Measurements from ENCODE around the gene FBXO15.

FBXO15 gene

GRCh38 chr18:74084184-74084855, 63.3 kb downstream of the FBXO15 start:
- in situ Hi-C loops (cut with MboI; ENCODE audit: low pct_unique_long_range_greater_than_20kb, low sequenced_read_pairs, unreplicated experiment): no loop called here
- DNase-seq (ENCODE audit: low spot score): no peak
- no peak for TF ChIP-seq CTCF (IDR thresholded peaks at IDR 0.05; ENCODE audit: extremely low read depth, insufficient read depth, missing control alignments)

- in situ Hi-C loops (cut with MboI; ENCODE audit: low pct_unique_long_range_greater_than_20kb, low sequenced_read_pairs, unreplicated experiment): no loop called here
- no peak for DNase-seq (ENCODE audit: low spot score)
- TF ChIP-seq CTCF (IDR thresholded peaks at IDR 0.05; ENCODE audit: extremely low read depth, insufficient read depth, missing control alignments): no peak
These were observed 64.1 kb downstream of the FBXO15 start for GRCh38 chr18:74083557-74083952.

GRCh38 chr18:74082742-74083556, 64.7 kb downstream of the FBXO15 start:
- in situ Hi-C loops (cut with MboI; ENCODE audit: low pct_unique_long_range_greater_than_20kb, low sequenced_read_pairs, unreplicated experiment): no loop called here
- no peak for DNase-seq (ENCODE audit: low spot score)

GRCh38 chr18:74081966-74082741, 65.5 kb downstream of the FBXO15 start:
- DNase-seq (ENCODE audit: low spot score): peak; percentile 67
- TF ChIP-seq CTCF (IDR thresholded peaks at IDR 0.05; ENCODE audit: extremely low read depth, insufficient read depth, missing control alignments): peak; percentile 51
- in situ Hi-C loops (cut with MboI; ENCODE audit: low pct_unique_long_range_greater_than_20kb, low sequenced_read_pairs, unreplicated experiment): no loop called here

More at GRCh38 chr18:74082742-74083556, 64.7 kb downstream of the FBXO15 start:
- TF ChIP-seq CTCF (IDR thresholded peaks at IDR 0.05; ENCODE audit: extremely low read depth, insufficient read depth, missing control alignments): no peak

- TF ChIP-seq CTCF (IDR thresholded peaks at IDR 0.05; ENCODE audit: extremely low read depth, insufficient read depth, missing control alignments): no peak
- in situ Hi-C loops (cut with MboI; ENCODE audit: low pct_unique_long_range_greater_than_20kb, low sequenced_read_pairs, unreplicated experiment): no loop called here
- no peak for DNase-seq (ENCODE audit: low spot score)
These were observed 69.4 kb downstream of the FBXO15 start for GRCh38 chr18:74078257-74078656.
